Left ventricle myocardium superior (tissue), 1 donor: Measurements from ENCODE around the gene SLC51A. TPM values are rescaled to one million over a fixed set of nuclear protein-coding genes. Genes with fewer than 3 reads are reported as not detected.
"Not testable (repeated sequence)": the region's sequence is repeated elsewhere in the genome, so short reads cannot be mapped to it uniquely, and the experiment has no call there.

Experiments
- ATAC-seq: fragments of 200-7000 bp; cut with Tn5 transposase; one replicate; pipeline ENCODE4 v1.9.1; 2020; ENCODE audit warnings: mild to moderate bottlenecking, moderate library complexity
- DNase-seq: peaks from one replicate; pipeline ENCODE4 v3.0.0-alpha.2; 2020
- intact Hi-C: fragments of 100-400 bp; cut with micrococcal nuclease; formaldehyde crosslinking; loops from one replicate; pipeline ENCODE4 v1.11.0; 2022
- total RNA-seq: library from RNA; stranded (reverse); fragmentation: NEBNext Ultra II Directional; extraction: Animal tissue kit (Norgen Biotek cat#: 25700); gene quantifications from one replicate; pipeline ENCODE4 v1.2.1, GENCODE V29; 2021
- donor health status: DM: no; HTN: yes; CAD: no; lungs with severe emphysema.

SLC51A gene
- total RNA-seq, 1 donor from 2014 or later = not detected

GRCh38 chr3:196209944-196210672, 6.2 kb upstream of the SLC51A start:
- intact Hi-C loops, DNase-seq, ATAC-seq: not testable (repeated sequence)

- DNase-seq = no peak
- intact Hi-C loops = no loop called here
- ATAC-seq = no peak
Observed at GRCh38 chr3:196210673-196211556, 5.4 kb upstream of the SLC51A start, which contains the start of gene ZDHHC19. ZDHHC19 (minus strand) TSS chr3:196211400; CDS start chr3:196211315, 85 bp downstream.

DNA sequence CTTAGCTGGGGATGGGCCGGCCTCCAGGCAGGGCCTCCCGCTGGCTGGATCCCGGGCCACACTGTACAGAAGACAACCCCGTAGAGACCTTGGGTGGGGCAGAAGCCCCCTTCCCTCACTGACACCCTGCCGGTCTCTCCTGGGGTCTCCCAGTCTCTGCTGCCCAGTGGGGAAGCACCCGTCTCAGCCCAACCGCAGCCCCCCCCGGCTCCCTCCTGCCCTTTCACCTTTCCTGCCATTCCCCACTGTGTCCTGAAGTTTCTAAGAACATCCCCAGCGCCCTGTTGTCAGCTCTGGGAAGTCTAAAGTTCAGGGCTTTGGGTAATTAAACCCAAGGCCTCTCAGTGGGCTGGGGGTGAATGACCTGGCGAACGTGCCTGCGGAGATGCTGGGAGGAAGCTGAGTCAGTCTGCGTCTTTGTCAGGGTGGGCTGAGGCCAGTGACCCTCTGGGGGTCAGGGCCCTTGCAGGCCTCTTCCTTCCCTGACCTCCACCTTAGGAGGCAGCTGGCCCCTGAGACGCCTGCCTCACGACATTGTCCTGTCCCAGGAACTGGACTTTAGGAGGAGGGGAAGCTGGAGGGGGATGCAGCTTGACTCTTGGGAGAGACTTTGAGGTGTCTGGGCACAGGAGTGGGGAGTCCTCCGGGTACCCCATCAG, 1.4 kb upstream of the SLC51A start:
- DNase-seq (peak; percentile 12), ATAC-seq (no peak)
- intact Hi-C loops = no loop called here

DNA sequence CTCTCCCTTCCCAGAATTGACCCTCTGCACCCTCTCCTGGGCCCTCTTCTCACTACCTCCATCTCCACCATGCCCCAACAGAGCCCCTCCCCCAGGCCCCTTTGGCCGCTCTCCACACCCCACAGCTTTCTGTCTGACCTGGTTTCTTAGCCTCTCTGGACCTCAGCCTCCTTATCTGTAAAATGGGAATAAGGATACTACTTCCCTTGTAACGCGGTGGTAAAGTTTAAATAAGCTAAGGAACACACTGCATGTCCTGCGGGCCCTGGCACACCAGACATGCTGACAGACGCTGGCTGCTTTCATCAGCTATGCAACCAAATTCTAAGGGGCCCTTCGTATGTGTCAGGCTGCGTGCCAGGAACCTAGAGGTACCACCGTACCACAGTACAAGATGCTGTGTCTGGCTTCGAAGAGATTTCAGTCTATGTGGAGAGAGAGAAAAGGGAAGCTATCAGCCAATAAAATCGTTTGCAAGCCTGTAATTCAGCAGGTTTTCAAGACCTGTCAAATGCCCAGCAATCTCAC, 777 bp upstream of the SLC51A start:
- DNase-seq (no peak), ATAC-seq (no peak)
- intact Hi-C loops = no loop called here

DNA sequence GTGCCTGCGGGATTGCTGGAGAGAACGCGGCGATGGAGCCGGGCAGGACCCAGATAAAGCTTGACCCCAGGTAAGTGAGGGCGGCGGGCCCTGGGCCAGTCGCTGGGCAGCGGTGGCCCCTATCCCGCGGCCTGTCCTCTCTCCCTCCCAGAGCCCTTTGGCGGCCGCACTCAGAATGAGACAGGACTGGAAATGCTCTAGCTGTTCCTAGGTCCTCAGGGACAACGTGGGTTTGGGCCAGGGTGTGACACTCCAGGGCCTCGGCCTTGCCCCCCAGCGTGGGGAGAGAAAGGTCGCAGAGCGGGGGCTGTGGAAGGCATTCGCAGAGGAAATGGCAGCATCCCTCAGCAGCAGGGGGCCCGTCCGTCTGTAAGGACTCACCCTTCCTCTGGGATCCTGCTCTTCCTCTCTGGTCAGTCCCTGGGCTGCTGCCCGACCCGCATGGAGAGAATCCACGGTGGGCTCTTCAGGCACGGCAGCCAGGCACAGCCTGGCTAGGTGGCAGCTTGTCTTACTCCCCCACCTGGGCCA, 412 bp downstream of the SLC51A start:
- no peak for ATAC-seq

DNA sequence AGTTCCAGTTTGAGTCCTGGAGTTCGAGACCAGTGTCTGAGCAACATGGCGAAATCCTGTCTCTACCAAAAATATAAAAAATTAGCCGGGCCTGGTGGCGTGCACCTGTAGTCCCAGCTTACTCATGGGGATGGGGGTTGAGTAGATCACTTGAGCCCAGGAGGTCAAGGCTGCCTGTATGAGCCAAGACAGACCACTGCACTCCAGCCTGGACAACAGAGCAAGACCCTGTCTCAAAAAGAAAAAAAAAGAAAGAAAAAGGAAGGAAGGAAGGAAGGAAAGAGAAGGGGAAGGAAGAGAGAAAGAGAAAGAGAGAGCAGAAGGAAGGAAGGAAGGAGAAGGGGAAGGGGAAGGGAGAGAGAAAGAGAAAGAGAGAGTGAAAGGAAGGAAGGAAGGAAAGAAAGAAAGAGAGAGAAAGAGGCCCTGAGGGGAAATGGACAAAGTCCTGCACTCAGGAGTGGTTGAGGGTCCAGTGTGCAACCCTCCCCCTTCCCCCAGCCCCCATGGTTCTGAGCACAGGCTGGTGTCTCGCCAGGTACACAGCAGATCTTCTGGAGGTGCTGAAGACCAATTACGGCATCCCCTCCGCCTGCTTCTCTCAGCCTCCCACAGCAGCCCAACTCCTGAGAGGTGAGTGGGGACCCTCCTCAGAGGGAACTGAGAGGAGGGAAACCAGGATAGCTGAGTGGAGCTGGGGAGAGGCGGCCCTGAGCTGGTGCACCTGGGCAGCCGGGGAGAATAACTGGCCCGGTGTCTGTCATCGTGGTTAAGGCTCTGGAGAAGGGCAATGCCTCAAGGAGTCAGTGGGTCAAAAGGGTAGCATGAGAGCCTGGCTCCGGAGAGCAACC, 1.2 kb downstream of the SLC51A start:
- ATAC-seq (no peak), DNase-seq (no peak)
- intact Hi-C loops = no loop called here

More for the DNA sequence above, 412 bp downstream of the SLC51A start:
- DNase-seq = no peak
- intact Hi-C loops = no loop called here

DNA sequence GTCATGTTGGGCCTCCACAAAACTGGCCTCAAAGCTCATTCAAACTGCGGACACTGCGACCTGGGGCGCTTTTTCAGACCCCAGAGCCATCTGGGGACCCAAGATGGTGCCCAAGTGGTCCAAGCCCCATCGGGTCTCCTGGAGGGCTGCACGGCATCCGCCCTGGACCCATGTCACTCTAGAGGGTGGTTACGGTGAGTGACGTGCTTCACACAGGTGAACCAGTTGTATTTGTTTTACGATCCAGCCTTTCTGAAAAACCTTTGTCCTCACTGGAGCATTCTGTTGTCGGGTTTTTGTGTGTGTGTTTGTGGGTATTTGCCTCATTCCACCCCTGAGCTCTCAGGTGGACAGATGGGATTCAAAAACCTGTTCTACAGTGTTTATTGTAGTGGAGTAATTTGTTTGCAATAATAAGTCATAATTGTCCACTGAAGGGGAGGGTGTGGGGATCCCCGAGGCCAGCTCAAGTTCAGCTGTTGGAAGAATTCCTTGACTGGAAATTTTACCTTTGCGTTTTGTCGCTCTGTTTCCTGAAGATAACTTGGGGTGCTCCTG, 1.9 kb downstream of the SLC51A start:
- ATAC-seq (no peak), DNase-seq (no peak)
- intact Hi-C loops = no loop called here

DNA sequence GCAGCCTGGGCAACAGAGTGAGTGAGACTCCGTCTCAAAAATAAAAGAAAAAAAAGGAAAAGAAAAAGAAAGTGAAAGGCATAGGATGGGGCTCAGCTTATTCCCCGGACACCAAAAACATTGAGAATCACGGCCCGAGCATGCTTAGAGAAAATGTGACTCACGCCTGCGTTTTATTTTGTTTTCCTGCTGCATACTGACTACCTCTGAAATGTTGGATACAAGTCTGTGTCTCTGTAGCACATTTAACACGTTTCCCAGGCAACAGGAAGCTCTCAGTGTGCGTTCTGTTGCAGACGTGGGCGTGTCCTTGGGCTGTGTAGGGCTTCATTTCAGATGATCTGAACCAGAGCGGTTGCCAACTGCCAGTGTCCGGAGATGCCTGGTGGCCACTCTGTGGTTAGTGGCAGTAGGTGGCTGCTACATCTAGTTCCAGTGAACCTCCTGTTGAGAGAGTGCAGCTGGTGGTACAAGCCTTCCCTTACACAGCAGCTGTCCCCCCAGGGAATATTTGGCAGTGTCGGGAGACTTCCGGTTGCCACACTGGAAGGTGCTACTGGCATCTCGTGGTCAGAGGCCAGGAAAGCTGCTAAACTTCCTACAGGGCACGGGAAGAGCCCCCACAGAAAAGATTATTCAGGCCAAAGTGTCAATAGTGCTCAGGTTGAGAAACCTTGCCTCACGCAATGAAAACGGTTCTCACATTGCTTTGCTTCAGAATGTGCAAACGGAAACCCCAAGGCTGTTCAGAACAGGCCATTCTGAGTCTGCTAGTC, 3.0 kb downstream of the SLC51A start:
- peak; percentile 64 for DNase-seq
- ATAC-seq = peak; percentile 71
- intact Hi-C loops = no loop called here

- DNase-seq (no peak), ATAC-seq (no peak)
- intact Hi-C loops = no loop called here
Observed at GRCh38 chr3:196219970-196220311, 3.6 kb downstream of the SLC51A start.

GRCh38 chr3:196220587-196220986, 4.3 kb downstream of the SLC51A start:
- ATAC-seq (peak; percentile 46), DNase-seq (no peak)
- intact Hi-C loops = no loop called here

GRCh38 chr3:196220991-196221390, 4.7 kb downstream of the SLC51A start:
- intact Hi-C loops = no loop called here
- DNase-seq = no peak
- no peak for ATAC-seq

GRCh38 chr3:196222876-196223595, 6.7 kb downstream of the SLC51A start:
- DNase-seq = no peak
- intact Hi-C loops = no loop called here

DNA sequence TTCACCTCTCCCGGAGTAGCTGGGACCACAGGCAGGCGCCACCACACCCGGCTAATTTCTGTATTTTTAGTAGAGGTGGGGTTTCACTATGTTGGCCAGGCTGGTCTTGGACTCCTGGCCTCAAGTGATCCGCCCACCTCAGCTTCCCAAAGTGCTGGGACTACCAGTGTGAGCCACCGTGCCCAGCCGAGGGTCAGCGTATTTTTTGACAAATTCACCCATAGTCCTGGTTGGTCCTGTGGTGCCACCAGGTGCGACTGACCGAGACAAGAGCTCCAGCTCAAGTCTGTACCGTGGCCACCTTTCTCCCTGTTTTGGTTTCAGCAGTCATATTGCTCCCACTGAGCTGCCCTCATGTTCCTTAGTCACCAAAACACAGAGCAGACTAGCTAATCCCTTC, 8.8 kb downstream of the SLC51A start:
- ATAC-seq = no peak
- no peak for DNase-seq
- intact Hi-C loops = no loop called here

More at GRCh38 chr3:196222876-196223595, 6.7 kb downstream of the SLC51A start:
- ATAC-seq = no peak

DNA sequence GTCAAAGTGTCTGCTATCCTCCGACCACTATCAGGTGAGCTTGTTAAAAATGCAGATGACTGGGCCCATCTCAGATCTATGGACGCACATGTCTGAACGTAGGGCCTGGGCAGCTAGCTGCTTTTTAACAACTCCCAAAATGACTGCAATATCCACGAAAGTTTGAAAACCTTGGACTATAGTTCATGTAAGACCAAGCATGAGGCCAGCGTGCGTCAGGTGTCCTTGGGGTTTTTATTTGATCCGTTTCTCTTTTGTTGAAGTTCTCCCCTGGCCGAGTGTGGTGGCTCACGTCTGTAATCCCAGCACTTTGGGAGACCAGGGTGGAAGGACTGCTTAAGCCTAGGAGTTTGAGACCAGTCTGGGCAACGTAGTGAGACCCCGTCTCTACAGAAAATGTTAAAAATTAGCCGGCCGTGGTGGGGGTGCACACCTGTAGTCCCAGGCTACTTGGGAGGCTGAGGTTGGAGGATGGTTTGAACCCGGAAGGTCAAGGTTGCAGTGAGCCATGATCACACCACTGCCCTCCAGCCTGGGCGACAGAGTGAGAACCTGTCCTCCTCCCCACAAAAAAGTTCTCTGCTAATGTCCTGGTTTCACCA, 9.5 kb downstream of the SLC51A start:
- intact Hi-C loops = no loop called here
- DNase-seq (no peak), ATAC-seq (no peak)

- intact Hi-C loops = no loop called here
- peak; percentile 10 for ATAC-seq
- no peak for DNase-seq
Observed at GRCh38 chr3:196227121-196227561, 10.8 kb downstream of the SLC51A start.
